Prostate gland (tissue), 2 donors: ENCODE results near the gene ALAD.

ENCODE experiments used
- POLR2A ChIP-seq: fragments of 450-650 bp; IDR thresholded peaks from one replicate; pipeline ENCODE4 v1.6.1; 2016; ENCODE audit warnings: antibody characterized with exemption, mild to moderate bottlenecking
- POLR2AphosphoS5 ChIP-seq: sonication (generic); formaldehyde crosslinking; IDR thresholded peaks from one replicate; pipeline ENCODE4 v1.6.1; 2017; ENCODE audit warnings: antibody characterized with exemption
- TF ChIP-seq, protein P1 (sequence below), 4 experiments: fragments of 200-600 bp in 2 of 4; fragments of 450-650 bp in 2 of 4; sonication (generic) in 2 of 4; IDR thresholded peaks; 1 replicate in 3 of 4; 2 replicates in 1 of 4; pipeline ENCODE4 v1.5.1; 2016 to 2019; ENCODE audit warnings: antibody characterized with exemption in 4 of 4, mild to moderate bottlenecking in 2 of 4, moderate library complexity in 2 of 4

DNA sequence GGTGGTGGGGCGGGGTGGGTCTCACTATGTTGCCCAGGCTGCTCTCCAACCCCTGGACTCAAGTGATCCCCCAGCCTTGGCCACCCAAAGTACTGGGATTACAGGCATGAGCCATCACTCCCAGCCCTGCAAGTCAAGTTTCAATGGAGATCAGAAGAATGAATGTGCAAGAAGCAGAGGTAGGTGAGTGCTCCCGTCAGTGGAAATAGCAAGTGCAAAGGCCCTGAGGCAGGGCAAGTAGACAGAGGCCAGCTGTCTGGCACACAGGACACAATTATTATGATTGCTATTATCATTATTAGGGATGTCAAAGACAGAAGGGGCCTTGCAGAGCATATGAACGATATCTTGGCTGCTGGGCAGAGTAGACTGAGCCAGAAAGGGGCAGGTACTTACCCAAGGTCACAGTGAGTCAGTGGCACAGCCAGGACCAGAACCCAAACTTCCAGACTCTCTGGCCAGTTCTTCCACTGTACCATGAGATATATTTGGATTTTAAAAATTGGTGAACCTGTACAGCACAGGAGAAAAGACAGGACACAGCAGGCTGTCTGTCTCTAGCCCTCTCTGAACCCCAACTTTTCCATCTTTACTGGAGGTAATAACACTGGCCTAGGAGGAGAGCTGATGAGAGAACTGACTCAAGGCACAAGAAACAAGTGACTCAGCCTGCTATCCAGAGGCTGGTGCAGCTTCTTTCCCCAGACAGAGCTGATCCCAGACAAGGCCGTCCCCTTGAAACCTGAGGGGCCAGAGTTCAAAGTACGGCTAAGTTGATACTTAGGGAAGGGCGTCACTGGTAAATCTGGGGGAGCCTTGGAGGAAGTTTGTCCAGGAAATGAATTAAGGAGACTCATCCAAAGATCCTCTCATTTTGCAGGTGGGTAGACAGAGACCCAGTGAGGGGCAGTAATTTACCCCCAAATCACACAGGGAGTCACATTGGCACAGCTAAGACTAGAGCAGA, 25.7 kb downstream of the ALAD start:
- TF ChIP-seq POLR2A = no peak
- TF ChIP-seq, protein P1, sequence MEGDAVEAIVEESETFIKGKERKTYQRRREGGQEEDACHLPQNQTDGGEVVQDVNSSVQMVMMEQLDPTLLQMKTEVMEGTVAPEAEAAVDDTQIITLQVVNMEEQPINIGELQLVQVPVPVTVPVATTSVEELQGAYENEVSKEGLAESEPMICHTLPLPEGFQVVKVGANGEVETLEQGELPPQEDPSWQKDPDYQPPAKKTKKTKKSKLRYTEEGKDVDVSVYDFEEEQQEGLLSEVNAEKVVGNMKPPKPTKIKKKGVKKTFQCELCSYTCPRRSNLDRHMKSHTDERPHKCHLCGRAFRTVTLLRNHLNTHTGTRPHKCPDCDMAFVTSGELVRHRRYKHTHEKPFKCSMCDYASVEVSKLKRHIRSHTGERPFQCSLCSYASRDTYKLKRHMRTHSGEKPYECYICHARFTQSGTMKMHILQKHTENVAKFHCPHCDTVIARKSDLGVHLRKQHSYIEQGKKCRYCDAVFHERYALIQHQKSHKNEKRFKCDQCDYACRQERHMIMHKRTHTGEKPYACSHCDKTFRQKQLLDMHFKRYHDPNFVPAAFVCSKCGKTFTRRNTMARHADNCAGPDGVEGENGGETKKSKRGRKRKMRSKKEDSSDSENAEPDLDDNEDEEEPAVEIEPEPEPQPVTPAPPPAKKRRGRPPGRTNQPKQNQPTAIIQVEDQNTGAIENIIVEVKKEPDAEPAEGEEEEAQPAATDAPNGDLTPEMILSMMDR (IDR thresholded peaks at IDR 0.05) = no peak
- TF ChIP-seq POLR2AphosphoS5 = no peak
